HepG2 (cell line): ENCODE measurements around the gene TMEM14B. TPM values are rescaled to one million over a fixed set of nuclear protein-coding genes. Genes with fewer than 3 reads are reported as not detected.

ENCODE experiments used
- ADNP ChIP-seq: sonication (generic); formaldehyde crosslinking; IDR thresholded peaks from 2 replicates; pipeline ENCODE4 v1.4.0; 2020; ENCODE audit warnings: missing genetic modification reagents
- ATAD3A ChIP-seq: sonication (generic); formaldehyde crosslinking; IDR thresholded peaks from 2 replicates; pipeline ENCODE4 v1.4.0; 2020; ENCODE audit warnings: missing genetic modification reagents
- CBX5 ChIP-seq: sonication (generic); formaldehyde crosslinking; IDR thresholded peaks from 2 replicates; pipeline ENCODE4 v1.4.0; 2020; ENCODE audit warnings: missing genetic modification reagents, borderline replicate concordance
- ELF4 ChIP-seq: sonication (generic); formaldehyde crosslinking; IDR thresholded peaks from 2 replicates; pipeline ENCODE4 v1.5.0; 2020; ENCODE audit warnings: missing genetic modification reagents, mild to moderate bottlenecking, moderate library complexity, borderline replicate concordance
- FOXM1 ChIP-seq: sonication (generic); formaldehyde crosslinking; IDR thresholded peaks from 2 replicates; pipeline ENCODE4 v1.5.0; 2020; ENCODE audit warnings: missing genetic modification reagents
- GZF1 ChIP-seq: sonication (generic); formaldehyde crosslinking; IDR thresholded peaks from 2 replicates; pipeline ENCODE4 v1.5.1; 2020; ENCODE audit warnings: mild to moderate bottlenecking, missing genetic modification reagents
- HNRNPL ChIP-seq: fragments of 200-400 bp; formaldehyde crosslinking; IDR thresholded peaks from 2 replicates; pipeline ENCODE4 v1.6.1; 2017; ENCODE audit warnings: mild to moderate bottlenecking, low read depth, low read length
- MTF2 ChIP-seq: sonication (generic); formaldehyde crosslinking; IDR thresholded peaks from 2 replicates; pipeline ENCODE4 v1.5.0; 2020; ENCODE audit warnings: missing genetic modification reagents, borderline replicate concordance
- NFE2 ChIP-seq: sonication (generic); formaldehyde crosslinking; IDR thresholded peaks from 2 replicates; pipeline ENCODE4 v1.4.0; 2020; ENCODE audit warnings: missing genetic modification reagents
- NFYB ChIP-seq: sonication (generic); formaldehyde crosslinking; IDR thresholded peaks from 2 replicates; pipeline ENCODE4 v1.4.0; 2020; ENCODE audit warnings: missing genetic modification reagents
- RBFOX2 ChIP-seq: fragments of 200-400 bp; formaldehyde crosslinking; IDR thresholded peaks from 2 replicates; pipeline ENCODE4 v1.6.1; 2017; ENCODE audit warnings: low read depth, mild to moderate bottlenecking, low read length
- SNAI1 ChIP-seq: sonication (generic); formaldehyde crosslinking; IDR thresholded peaks from 2 replicates; pipeline ENCODE4 v1.5.0; 2020; ENCODE audit warnings: mild to moderate bottlenecking, missing genetic modification reagents, borderline replicate concordance
- ZBTB21 ChIP-seq: sonication (generic); formaldehyde crosslinking; IDR thresholded peaks from 2 replicates; pipeline ENCODE4 v1.4.0; 2020; ENCODE audit warnings: missing genetic modification reagents
- ZNF207 ChIP-seq: fragments of 450-650 bp; IDR thresholded peaks from 2 replicates; pipeline ENCODE4 v1.6.1; 2016; ENCODE audit warnings: antibody characterized with exemption, borderline replicate concordance
- ZNF350 ChIP-seq: sonication (generic); formaldehyde crosslinking; IDR thresholded peaks from 2 replicates; pipeline ENCODE4 v1.4.0; 2020; ENCODE audit warnings: mild to moderate bottlenecking, low read depth, missing genetic modification reagents, borderline replicate concordance
- ZNF432 ChIP-seq: sonication (generic); formaldehyde crosslinking; IDR thresholded peaks from 2 replicates; pipeline ENCODE4 v1.5.0; 2020; ENCODE audit warnings: missing genetic modification reagents, mild to moderate bottlenecking, borderline replicate concordance
- ZNF549 ChIP-seq: sonication (generic); formaldehyde crosslinking; IDR thresholded peaks from 2 replicates; pipeline ENCODE4 v1.5.0; 2020; ENCODE audit warnings: missing genetic modification reagents
- ZNF879 ChIP-seq: sonication (generic); formaldehyde crosslinking; IDR thresholded peaks from 2 replicates; pipeline ENCODE4 v1.8.1; 2023; ENCODE audit warnings: missing genetic modification reagents
- ZSCAN25 ChIP-seq: sonication (generic); formaldehyde crosslinking; IDR thresholded peaks from 2 replicates; pipeline ENCODE4 v1.8.0; 2022; ENCODE audit warnings: mild to moderate bottlenecking, missing genetic modification reagents
- polyA plus RNA-seq, 8 experiments: library from polyadenylated mRNA; depleted of rRNA in 3 of 8; stranded (reverse) in 7 of 8; unstranded in 1 of 8; fragments of >200 nt; fragmentation: Illumina TruSeq in 4 of 8; extraction: Trizol in 4 of 8; gene quantifications; 2 replicates each; pipeline versions ENCODE4 v1.2.1 to v1.2.3, GENCODE V29; 2011 to 2016; ENCODE audit warnings: low read depth in 4 of 8, missing spikeins in 1 of 8, mixed read lengths in 1 of 8; ENCODE audit not compliant: insufficient read depth in 1 of 8
- total RNA-seq, 5 experiments: library from RNA; depleted of rRNA; stranded (reverse); fragments of >200 nt; fragmentation: Illumina TruSeq; extraction: Trizol; gene quantifications; 2 replicates each; pipeline ENCODE4 v1.2.3, GENCODE V29; 2016; ENCODE audit warnings: low read depth in 1 of 5
- TF ChIP-seq, protein P1 (sequence below): sonication (generic); formaldehyde crosslinking; IDR thresholded peaks from 2 replicates; pipeline ENCODE4 v1.4.0; 2020; ENCODE audit warnings: missing genetic modification reagents, borderline replicate concordance
- TF ChIP-seq, protein P2 (sequence below): sonication (generic); formaldehyde crosslinking; IDR thresholded peaks from 2 replicates; pipeline ENCODE4 v1.8.0; 2022; ENCODE audit warnings: missing genetic modification reagents, mild to moderate bottlenecking, inconsistent platforms, borderline replicate concordance

The TMEM14B gene
- total and polyA plus RNA-seq, 2 of the 13 experiments (the other 11 are each of a cell fraction or from before 2014, with no cell fraction given), result 133 to 200 TPM

DNA sequence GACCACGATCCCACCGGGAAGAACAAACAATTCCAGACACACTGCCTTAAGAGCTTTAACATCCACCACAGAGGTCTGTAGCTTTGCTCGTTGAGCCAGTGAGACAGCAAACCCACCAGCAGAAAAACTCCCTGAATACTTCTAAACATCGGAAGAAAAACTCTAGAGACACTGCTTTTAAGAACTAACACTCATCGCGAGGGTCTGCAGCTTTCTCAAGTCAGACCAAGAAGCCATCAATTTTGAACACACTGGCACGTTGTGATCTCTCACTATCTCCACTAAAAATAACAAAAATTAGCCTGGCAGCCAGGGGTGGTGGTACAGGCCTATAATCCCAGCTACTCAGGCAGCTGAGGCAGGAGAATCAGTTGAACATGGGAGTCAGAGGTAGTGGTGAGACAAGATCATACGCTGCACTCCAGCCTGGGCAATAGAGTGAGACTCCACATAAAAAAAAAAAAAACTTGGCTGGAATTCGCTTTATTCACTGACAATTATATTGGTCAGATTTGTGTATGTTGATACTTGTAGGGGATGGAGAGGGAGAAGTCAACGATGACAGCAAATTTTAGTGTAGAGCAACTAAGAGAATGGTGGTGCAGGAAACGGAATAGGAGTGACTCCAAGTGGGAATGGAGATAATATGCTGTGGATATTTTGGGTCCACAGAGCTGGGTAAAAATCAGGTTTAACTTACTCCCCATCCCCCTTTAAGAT is 25.6 kb upstream of the TMEM14B start (continued):
- TF ChIP-seq ZNF549, result no peak
- TF ChIP-seq, protein P1, sequence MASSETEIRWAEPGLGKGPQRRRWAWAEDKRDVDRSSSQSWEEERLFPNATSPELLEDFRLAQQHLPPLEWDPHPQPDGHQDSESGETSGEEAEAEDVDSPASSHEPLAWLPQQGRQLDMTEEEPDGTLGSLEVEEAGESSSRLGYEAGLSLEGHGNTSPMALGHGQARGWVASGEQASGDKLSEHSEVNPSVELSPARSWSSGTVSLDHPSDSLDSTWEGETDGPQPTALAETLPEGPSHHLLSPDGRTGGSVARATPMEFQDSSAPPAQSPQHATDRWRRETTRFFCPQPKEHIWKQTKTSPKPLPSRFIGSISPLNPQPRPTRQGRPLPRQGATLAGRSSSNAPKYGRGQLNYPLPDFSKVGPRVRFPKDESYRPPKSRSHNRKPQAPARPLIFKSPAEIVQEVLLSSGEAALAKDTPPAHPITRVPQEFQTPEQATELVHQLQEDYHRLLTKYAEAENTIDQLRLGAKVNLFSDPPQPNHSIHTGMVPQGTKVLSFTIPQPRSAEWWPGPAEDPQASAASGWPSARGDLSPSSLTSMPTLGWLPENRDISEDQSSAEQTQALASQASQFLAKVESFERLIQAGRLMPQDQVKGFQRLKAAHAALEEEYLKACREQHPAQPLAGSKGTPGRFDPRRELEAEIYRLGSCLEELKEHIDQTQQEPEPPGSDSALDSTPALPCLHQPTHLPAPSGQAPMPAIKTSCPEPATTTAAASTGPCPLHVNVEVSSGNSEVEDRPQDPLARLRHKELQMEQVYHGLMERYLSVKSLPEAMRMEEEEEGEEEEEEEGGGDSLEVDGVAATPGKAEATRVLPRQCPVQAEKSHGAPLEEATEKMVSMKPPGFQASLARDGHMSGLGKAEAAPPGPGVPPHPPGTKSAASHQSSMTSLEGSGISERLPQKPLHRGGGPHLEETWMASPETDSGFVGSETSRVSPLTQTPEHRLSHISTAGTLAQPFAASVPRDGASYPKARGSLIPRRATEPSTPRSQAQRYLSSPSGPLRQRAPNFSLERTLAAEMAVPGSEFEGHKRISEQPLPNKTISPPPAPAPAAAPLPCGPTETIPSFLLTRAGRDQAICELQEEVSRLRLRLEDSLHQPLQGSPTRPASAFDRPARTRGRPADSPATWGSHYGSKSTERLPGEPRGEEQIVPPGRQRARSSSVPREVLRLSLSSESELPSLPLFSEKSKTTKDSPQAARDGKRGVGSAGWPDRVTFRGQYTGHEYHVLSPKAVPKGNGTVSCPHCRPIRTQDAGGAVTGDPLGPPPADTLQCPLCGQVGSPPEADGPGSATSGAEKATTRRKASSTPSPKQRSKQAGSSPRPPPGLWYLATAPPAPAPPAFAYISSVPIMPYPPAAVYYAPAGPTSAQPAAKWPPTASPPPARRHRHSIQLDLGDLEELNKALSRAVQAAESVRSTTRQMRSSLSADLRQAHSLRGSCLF (CRISPR knock-in tag), result no peak
- no peak for TF ChIP-seq ZNF350 (CRISPR knock-in tag)
- TF ChIP-seq ZSCAN25, result no peak
- TF ChIP-seq, protein P2, sequence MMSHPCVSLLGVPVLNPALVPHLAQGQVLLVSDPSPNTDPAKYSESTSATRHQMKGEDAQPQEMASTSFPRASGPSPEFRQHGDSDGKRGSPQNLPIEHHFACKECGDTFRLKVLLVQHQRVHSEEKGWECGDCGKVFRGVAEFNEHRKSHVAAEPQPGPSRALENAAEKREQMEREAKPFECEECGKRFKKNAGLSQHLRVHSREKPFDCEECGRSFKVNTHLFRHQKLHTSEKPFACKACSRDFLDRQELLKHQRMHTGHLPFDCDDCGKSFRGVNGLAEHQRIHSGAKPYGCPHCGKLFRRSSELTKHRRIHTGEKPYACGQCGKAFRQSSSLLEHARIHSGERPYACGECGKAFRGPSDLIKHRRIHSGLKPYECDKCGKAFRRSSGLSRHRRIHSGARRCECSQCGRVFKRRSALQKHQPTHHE (CRISPR knock-in tag), result no peak; the same call in 1 of the 2 replicates
- no peak for TF ChIP-seq ZNF207
- TF ChIP-seq MTF2 (CRISPR knock-in tag), result 0 out of 2 replicates have a peak, but pooled peaks have one; percentile 49
- TF ChIP-seq SNAI1 (CRISPR knock-in tag), result no peak
- TF ChIP-seq NFE2 (CRISPR knock-in tag), result no peak; the same call in 1 of the 2 replicates
- TF ChIP-seq FOXM1, result no peak
- TF ChIP-seq CBX5, result 0 out of 2 replicates have a peak, but pooled peaks have one; percentile 10
- no peak for TF ChIP-seq ZBTB21 (CRISPR knock-in tag)
- no peak for TF ChIP-seq ZNF879 (CRISPR knock-in tag)
- no peak for TF ChIP-seq HNRNPL
- TF ChIP-seq GZF1 (CRISPR knock-in tag), result 0 out of 2 replicates have a peak, but pooled peaks have one; percentile 15
- no peak for TF ChIP-seq ZNF432 (CRISPR knock-in tag)
- TF ChIP-seq RBFOX2, result peak; percentile 59
- no peak for TF ChIP-seq ATAD3A
- TF ChIP-seq NFYB (CRISPR knock-in tag), result no peak
- TF ChIP-seq ADNP (CRISPR knock-in tag), result no peak
- no peak; the same call in 1 of the 2 replicates for TF ChIP-seq ELF4 (CRISPR knock-in tag)
